ENCODE results near the gene NDFIP1.

DNA sequence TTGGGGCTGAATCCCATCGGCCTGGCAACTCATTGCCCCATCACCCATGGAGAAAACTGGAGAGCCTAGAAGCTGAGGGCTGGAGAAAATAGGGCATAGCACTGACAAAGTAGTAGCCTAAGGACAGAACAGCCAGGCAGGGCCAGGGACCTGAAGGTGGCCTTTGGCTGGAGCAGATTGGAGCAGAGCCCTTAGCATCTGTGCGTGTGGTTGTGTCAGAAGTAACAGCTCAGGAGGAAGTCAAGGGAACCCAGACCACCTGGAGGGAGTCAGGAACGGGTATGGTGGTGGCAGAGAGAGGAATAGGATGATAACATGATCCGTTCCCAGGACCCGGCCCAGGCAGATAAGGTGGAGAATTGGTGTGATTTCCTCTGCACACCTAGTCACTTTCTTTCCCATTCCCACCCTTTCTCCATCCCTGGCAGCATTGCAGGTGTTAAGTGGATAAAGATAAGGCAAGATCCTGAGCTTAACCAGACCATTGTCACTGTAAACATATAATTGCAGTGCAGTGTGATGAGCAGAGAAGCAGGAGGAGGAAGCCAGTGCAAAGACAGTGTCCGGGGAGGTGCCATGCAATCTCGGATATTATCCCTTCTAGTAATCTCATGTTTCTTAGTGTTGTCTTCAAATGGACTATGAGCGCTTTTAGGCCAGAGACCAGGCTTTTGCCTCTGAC is 67.0 kb downstream of the NDFIP1 start:
- TF ChIP-seq, protein P1, sequence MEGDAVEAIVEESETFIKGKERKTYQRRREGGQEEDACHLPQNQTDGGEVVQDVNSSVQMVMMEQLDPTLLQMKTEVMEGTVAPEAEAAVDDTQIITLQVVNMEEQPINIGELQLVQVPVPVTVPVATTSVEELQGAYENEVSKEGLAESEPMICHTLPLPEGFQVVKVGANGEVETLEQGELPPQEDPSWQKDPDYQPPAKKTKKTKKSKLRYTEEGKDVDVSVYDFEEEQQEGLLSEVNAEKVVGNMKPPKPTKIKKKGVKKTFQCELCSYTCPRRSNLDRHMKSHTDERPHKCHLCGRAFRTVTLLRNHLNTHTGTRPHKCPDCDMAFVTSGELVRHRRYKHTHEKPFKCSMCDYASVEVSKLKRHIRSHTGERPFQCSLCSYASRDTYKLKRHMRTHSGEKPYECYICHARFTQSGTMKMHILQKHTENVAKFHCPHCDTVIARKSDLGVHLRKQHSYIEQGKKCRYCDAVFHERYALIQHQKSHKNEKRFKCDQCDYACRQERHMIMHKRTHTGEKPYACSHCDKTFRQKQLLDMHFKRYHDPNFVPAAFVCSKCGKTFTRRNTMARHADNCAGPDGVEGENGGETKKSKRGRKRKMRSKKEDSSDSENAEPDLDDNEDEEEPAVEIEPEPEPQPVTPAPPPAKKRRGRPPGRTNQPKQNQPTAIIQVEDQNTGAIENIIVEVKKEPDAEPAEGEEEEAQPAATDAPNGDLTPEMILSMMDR (IDR thresholded peaks at IDR 0.05) = no peak
- TF ChIP-seq POLR2A (IDR thresholded peaks at IDR 0.05) = no peak

Measured in right lobe of liver (tissue), 4 donors.